Lung microvascular endothelial cell (primary cell): Measurements from ENCODE around the gene LRRC56. TPM values are rescaled to one million over a fixed set of nuclear protein-coding genes. Genes with fewer than 3 reads are reported as not detected.
"Not testable (repeated sequence)": the region's sequence is repeated elsewhere in the genome, so short reads cannot be mapped to it uniquely, and the experiment has no call there.

Experiments
- DNase-seq, 2 donors: peaks; one replicate each; pipeline versions ENCODE4 v3.0.0 to v3.0.0-alpha.2; 2010; ENCODE audit warnings: low read depth in 2 of 2
- total RNA-seq: library from RNA; depleted of rRNA; stranded (reverse); fragments of >200 nt; gene quantifications from 2 replicates; pipeline ENCODE4 v1.2.1, GENCODE V29; 2014

The LRRC56 gene
- total RNA-seq, 1 donor from 2014 or later, result 0.60 TPM

GRCh38 chr11:501001-501682 is 36.2 kb upstream of the LRRC56 start:
- DNase-seq, result no peak

- no peak for DNase-seq
Measured at GRCh38 chr11:501683-502287, 35.5 kb upstream of the LRRC56 start.

GRCh38 chr11:502288-503178 is 34.8 kb upstream of the LRRC56 start:
- no peak for DNase-seq

- peak in 1 of 2 donors; percentile 35 for DNase-seq
Measured at GRCh38 chr11:503179-503981, 33.9 kb upstream of the LRRC56 start.

GRCh38 chr11:504053-504993 is 33.0 kb upstream of the LRRC56 start:
- peak; percentile 39 to 51 for DNase-seq

GRCh38 chr11:504994-505344 is 32.4 kb upstream of the LRRC56 start:
- no peak for DNase-seq

- peak; percentile 99 for DNase-seq
Measured at GRCh38 chr11:506238-506994, 30.9 kb upstream of the LRRC56 start.

GRCh38 chr11:506995-507726 is 30.2 kb upstream of the LRRC56 start, which contains the start of gene RNH1:
Gene RNH1, minus strand, starts transcription at chr11:507242. Its CDS starts 5,080 bp downstream, at chr11:502162.
- peak; percentile 98 for DNase-seq

GRCh38 chr11:507727-508515 is 29.4 kb upstream of the LRRC56 start:
- peak in 1 of 2 donors; percentile 30 for DNase-seq

- DNase-seq, result no peak
Measured at GRCh38 chr11:508956-509355, 28.4 kb upstream of the LRRC56 start.

- no peak for DNase-seq
Measured at GRCh38 chr11:512761-513595, 24.3 kb upstream of the LRRC56 start.

- no peak for DNase-seq
Measured at GRCh38 chr11:514606-515005, 22.7 kb upstream of the LRRC56 start.

- DNase-seq, result no peak
Measured at GRCh38 chr11:515131-515530, 22.2 kb upstream of the LRRC56 start.

GRCh38 chr11:516400-516799 is 20.9 kb upstream of the LRRC56 start:
- no peak for DNase-seq

- DNase-seq, result not testable (repeated sequence)
Measured at GRCh38 chr11:516918-517685, 20.2 kb upstream of the LRRC56 start.

GRCh38 chr11:518463-519202 is 18.7 kb upstream of the LRRC56 start:
- peak; percentile 94 to 96 for DNase-seq
